ENCODE data around the gene CYSRT1. TPM values are rescaled to one million over a fixed set of nuclear protein-coding genes. Genes with fewer than 3 reads are reported as not detected.

Gene CYSRT1
- total RNA-seq, 1 donor from 2014 or later, result 1.9 TPM

DNA sequence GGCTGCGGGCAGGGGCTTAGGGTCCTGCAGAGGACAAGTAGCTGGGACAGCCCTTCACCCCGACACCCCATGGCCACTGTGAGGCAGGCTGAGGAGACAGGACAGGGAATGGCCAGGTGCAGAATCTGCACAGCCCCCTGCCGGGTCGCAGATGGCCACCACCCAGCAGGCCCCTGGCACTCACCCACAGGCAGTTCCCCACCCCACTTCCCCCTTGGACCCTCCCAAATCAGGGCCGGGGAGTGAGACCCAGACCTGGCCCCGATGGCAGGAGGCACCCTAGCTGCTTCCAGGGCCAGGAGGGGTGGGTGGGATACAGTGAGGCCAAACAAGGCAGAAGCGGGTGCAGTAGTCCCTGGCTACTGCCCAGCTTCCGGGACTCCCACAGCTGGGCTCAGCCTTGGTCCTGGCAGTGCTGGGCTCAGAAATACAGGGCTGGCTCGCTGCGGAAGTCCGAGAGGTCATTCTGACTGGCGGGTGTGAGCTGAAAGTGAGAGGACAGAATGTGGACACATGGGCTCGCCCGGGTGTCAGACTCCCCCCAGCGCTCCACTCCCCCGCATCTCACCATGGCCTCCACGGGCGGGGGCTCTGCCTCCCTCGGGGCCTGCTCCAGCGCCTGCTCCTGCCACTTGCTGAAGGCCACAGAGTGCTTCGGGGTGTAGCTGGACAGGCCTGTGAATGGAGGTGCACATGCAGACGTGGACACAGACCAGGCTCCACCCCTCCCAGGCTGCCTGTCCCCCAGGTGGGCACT lies 33.1 kb upstream of the CYSRT1 start:
- no peak for DNase-seq (ENCODE audit: low spot score in 2 of 2, unreplicated experiment in 2 of 2)
- Mint-ChIP-seq H3K27me3 (ENCODE audit: low read depth) (no peaks in the 10 kb centered on the region), H3K9me3 (no peaks in the 10 kb centered on the region), H3K36me3 (peaks cover 3% of the 10 kb centered on the region), H3K4me3 (no peak overlapping the region), H3K27ac (no peak overlapping the region), H3K4me1 (peaks cover 32% of the 10 kb centered on the region)
- no peak for TF ChIP-seq CTCF (IDR thresholded peaks at IDR 0.05; ENCODE audit: unreplicated experiment)

DNA sequence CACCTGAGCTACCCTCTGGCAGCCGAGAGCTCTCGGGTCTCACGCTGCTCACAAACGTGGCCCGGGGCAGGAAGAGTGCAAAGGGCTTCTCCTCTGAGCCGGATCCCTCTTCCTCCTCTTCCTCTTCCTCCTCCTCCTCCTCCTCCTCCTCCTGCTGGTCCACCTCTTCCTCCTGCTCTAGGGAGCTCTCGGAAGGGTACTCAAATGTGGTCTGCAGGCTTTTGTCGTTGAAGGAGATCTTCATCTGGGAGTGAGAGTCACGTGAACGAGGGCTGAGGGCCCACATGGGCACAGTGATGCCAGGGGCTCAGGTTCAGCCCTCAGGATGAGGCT lies 32.6 kb upstream of the CYSRT1 start:
- TF ChIP-seq CTCF (IDR thresholded peaks at IDR 0.05; ENCODE audit: unreplicated experiment), result no peak
- Mint-ChIP-seq H3K4me1 (peaks cover 27% of the 10 kb centered on the region), H3K27me3 (ENCODE audit: low read depth) (no peaks in the 10 kb centered on the region), H3K4me3 (no peak overlapping the region), H3K27ac (no peak overlapping the region), H3K36me3 (peaks cover 3% of the 10 kb centered on the region), H3K9me3 (no peaks in the 10 kb centered on the region)
- no peak for DNase-seq (ENCODE audit: low spot score in 2 of 2, unreplicated experiment in 2 of 2)

GRCh38 chr9:137192859-137193258 lies 32.1 kb upstream of the CYSRT1 start:
- H3K4me3 Mint-ChIP-seq, result no peak overlapping the region
- H3K36me3 Mint-ChIP-seq, result peaks cover 3% of the 10 kb centered on the region
- peaks cover 23% of the 10 kb centered on the region for H3K4me1 Mint-ChIP-seq
- no peaks in the 10 kb centered on the region for H3K27me3 Mint-ChIP-seq (ENCODE audit: low read depth)
- no peak for DNase-seq (ENCODE audit: low spot score in 2 of 2, unreplicated experiment in 2 of 2)
- H3K9me3 Mint-ChIP-seq, result no peaks in the 10 kb centered on the region
- no peak for TF ChIP-seq CTCF (IDR thresholded peaks at IDR 0.05; ENCODE audit: unreplicated experiment)
- H3K27ac Mint-ChIP-seq, result no peak overlapping the region

DNA sequence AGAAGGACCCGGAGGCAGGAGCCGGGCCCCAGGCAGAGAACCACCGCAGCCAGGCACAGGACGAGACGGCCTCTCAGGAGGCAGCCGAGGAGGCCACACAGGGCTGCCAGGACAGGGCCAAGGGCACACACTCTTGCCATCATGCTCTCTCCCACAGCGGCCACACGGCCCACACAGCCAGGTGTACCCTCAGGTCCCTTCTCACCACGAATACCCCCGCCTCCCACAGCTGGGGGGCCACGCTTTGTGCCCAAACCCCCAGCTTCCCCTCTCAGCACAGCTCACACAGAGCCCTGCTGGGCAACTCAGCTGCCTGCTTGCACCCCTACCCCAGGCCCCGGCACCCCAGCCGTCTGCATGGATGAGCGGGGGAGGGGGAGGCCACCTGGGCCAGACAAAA lies 31.2 kb upstream of the CYSRT1 start:
- Mint-ChIP-seq H3K27ac (no peak overlapping the region), H3K27me3 (ENCODE audit: low read depth) (no peaks in the 10 kb centered on the region), H3K4me3 (no peak overlapping the region), H3K4me1 (peaks cover 27% of the 10 kb centered on the region), H3K36me3 (peaks cover 3% of the 10 kb centered on the region), H3K9me3 (no peaks in the 10 kb centered on the region)
- no peak for TF ChIP-seq CTCF (IDR thresholded peaks at IDR 0.05; ENCODE audit: unreplicated experiment)
- no peak for DNase-seq (ENCODE audit: low spot score in 2 of 2, unreplicated experiment in 2 of 2)

DNA sequence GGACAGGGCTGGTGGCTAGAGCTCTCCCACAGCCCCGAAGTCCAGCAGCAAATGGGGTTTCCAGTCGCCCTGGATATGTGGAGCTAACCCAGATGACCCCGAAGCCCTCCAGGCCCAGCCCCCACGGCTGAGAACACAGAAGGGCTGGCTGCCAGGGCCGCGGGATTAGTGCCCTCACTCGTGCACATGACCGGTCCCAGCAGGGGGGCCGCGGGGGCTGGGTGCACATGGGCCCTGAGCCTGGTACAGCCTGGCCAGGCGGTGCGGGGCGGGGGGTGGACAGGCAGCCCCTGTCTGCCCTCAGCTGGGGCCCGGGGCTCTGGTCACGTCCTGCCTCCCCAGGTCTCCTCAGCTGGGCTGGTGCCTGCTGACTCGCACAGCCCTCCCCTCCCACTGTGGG lies 30.6 kb upstream of the CYSRT1 start:
- peaks cover 25% of the 10 kb centered on the region for H3K4me1 Mint-ChIP-seq
- peaks cover 1% of the 10 kb centered on the region for H3K36me3 Mint-ChIP-seq
- TF ChIP-seq CTCF (IDR thresholded peaks at IDR 0.05; ENCODE audit: unreplicated experiment), result no peak
- H3K27me3 Mint-ChIP-seq (ENCODE audit: low read depth), result no peaks in the 10 kb centered on the region
- DNase-seq (ENCODE audit: low spot score in 2 of 2, unreplicated experiment in 2 of 2), result no peak
- no peak overlapping the region for H3K4me3 Mint-ChIP-seq
- H3K9me3 Mint-ChIP-seq, result no peaks in the 10 kb centered on the region
- H3K27ac Mint-ChIP-seq, result no peak overlapping the region

GRCh38 chr9:137194909-137195308 lies 30.1 kb upstream of the CYSRT1 start:
- no peak for TF ChIP-seq CTCF (IDR thresholded peaks at IDR 0.05; ENCODE audit: unreplicated experiment)
- DNase-seq (ENCODE audit: low spot score in 2 of 2, unreplicated experiment in 2 of 2), result no peak
- Mint-ChIP-seq H3K9me3 (no peaks in the 10 kb centered on the region), H3K36me3 (peaks cover 1% of the 10 kb centered on the region), H3K4me3 (no peak overlapping the region), H3K4me1 (peaks cover 24% of the 10 kb centered on the region), H3K27me3 (ENCODE audit: low read depth) (no peaks in the 10 kb centered on the region), H3K27ac (no peak overlapping the region)
